CD8-positive, alpha-beta memory T cell (primary cell): ENCODE data around the gene PACSIN2. TPM values are rescaled to one million over a fixed set of nuclear protein-coding genes. Genes with fewer than 3 reads are reported as not detected.

Source experiments
- CTCF ChIA-PET: fragments of 350-600 bp; sonication (Branson Sonifier 250); formaldehyde crosslinking; loops from one replicate; lab custom pipeline; 2021; ENCODE audit warnings: antibody characterized with exemption; lab: Charles Lee
- POLR2A ChIA-PET: fragments of 350-600 bp; sonication (Branson Sonifier 250); formaldehyde crosslinking; loops from one replicate; lab custom pipeline; 2021; ENCODE audit warnings: antibody characterized with exemption; lab: Charles Lee
- DNase-seq, 5 donors: peaks; one replicate each; pipeline versions ENCODE4 v3.0.0 to v3.0.0-alpha.2; 2020 to 2022; ENCODE audit warnings: mixed read lengths in 1 of 5
- H3K27ac ChIP-seq: one replicate; pipeline ENCODE4 v1.7.0; 2013; ENCODE audit warnings: low read depth, mild to moderate bottlenecking, low read length, moderate library complexity
- H3K27me3 ChIP-seq: 2 replicates; pipeline ENCODE4 v1.7.0; 2013; ENCODE audit warnings: low read length, mild to moderate bottlenecking; ENCODE audit not compliant: insufficient read depth, poor library complexity, severe bottlenecking
- H3K36me3 ChIP-seq: 2 replicates; pipeline ENCODE4 v1.7.0; 2013; ENCODE audit warnings: mild to moderate bottlenecking, low read length, moderate library complexity; ENCODE audit not compliant: insufficient read depth
- H3K4me1 ChIP-seq: 2 replicates; pipeline ENCODE4 v1.7.0; 2013; ENCODE audit warnings: mild to moderate bottlenecking, low read length, moderate library complexity; ENCODE audit not compliant: insufficient read depth
- H3K4me3 ChIP-seq: 2 replicates; pipeline ENCODE4 v1.7.0; 2013; ENCODE audit warnings: mild to moderate bottlenecking, low read length
- H3K9me3 ChIP-seq: 2 replicates; pipeline ENCODE4 v1.7.0; 2013; ENCODE audit warnings: mild to moderate bottlenecking, low read length
- H3K27ac Mint-ChIP-seq, 8 donors: one replicate each; pipeline ENCODE4 v1.8.0; 2020 to 2021; ENCODE audit warnings: mixed read lengths in 8 of 8, mild to moderate bottlenecking in 6 of 8, inconsistent platforms in 3 of 8, moderate library complexity in 3 of 8
- H3K27me3 Mint-ChIP-seq, 2 donors: one replicate each; pipeline ENCODE4 v1.8.0; 2020 to 2021; ENCODE audit warnings: mixed read lengths in 2 of 2, mild to moderate bottlenecking in 1 of 2, moderate library complexity in 1 of 2
- H3K36me3 Mint-ChIP-seq, 3 donors: one replicate each; pipeline ENCODE4 v1.8.0; 2020 to 2021; ENCODE audit warnings: mixed read lengths in 3 of 3, inconsistent platforms in 1 of 3, mild to moderate bottlenecking in 1 of 3
- H3K4me1 Mint-ChIP-seq, 3 donors: one replicate each; pipeline ENCODE4 v1.8.0; 2020 to 2021; ENCODE audit warnings: mixed read lengths in 3 of 3, inconsistent platforms in 1 of 3, mild to moderate bottlenecking in 1 of 3
- H3K4me3 Mint-ChIP-seq, 7 donors: one replicate each; pipeline ENCODE4 v1.8.0; 2020 to 2021; ENCODE audit warnings: mixed read lengths in 7 of 7, mild to moderate bottlenecking in 6 of 7, moderate library complexity in 4 of 7, inconsistent platforms in 2 of 7
- H3K9me3 Mint-ChIP-seq, 5 donors: one replicate each; pipeline ENCODE4 v1.8.0; 2020 to 2022; ENCODE audit warnings: mixed read lengths in 5 of 5, mild to moderate bottlenecking in 3 of 5, moderate library complexity in 2 of 5, inconsistent platforms in 1 of 5
- polyA plus RNA-seq: library from polyadenylated mRNA; unstranded; fragments of 300-500 nt; fragmentation: Illumina TruSeq; gene quantifications from one replicate; pipeline ENCODE4 v1.2.3, GENCODE V29; 2021
- total RNA-seq, 2 experiments: library from RNA; stranded (reverse); gene quantifications; one replicate each; pipeline ENCODE4 v1.2.3, GENCODE V29; 2021

Gene PACSIN2, protein sequence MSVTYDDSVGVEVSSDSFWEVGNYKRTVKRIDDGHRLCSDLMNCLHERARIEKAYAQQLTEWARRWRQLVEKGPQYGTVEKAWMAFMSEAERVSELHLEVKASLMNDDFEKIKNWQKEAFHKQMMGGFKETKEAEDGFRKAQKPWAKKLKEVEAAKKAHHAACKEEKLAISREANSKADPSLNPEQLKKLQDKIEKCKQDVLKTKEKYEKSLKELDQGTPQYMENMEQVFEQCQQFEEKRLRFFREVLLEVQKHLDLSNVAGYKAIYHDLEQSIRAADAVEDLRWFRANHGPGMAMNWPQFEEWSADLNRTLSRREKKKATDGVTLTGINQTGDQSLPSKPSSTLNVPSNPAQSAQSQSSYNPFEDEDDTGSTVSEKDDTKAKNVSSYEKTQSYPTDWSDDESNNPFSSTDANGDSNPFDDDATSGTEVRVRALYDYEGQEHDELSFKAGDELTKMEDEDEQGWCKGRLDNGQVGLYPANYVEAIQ
- 10 to 100 TPM; 30.2 to 36.5 TPM for total RNA-seq
- 26.3 TPM for polyA plus RNA-seq

DNA sequence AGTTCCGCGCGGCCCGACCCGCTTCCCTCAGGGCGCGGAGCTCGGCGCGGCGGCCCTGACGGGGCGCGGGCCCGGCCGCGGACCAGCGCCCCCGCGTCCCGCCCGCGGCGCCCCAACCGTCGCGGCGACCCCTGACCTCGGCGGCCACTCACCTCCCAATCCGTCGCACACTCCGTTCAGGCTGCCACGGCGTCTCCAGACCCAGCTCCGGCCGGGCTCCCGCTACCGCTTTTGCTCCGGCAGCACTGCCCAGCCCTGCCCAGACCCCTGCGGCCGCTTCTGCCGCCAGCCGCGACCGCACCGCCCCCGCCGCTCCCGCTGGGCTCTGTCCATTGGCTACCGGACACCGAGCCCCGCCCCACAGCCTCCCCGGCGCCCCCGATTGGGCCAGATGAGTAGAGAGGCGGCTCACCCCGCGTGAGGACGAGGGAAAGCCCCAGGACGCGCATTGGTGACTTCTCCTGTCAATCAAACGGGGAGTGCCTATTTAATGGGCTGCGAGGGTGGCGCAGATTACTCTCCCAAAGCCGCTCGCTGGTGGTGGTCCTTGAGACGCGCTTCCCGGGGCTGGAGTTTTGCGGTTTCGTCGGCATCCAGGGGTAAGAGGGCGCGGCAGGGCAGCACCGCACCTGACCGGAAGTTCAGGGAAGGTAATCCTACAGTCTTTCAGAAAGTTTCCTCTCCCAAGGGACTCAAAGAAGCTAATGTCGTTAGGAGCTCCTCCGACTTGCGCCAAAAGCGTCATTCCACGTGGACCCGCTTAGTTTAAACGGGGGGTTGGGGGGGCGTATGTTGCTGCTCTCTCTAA lies at the start of gene PACSIN2:
PACSIN2 (minus strand) TSS at position 281 of the 808 bp plus-strand sequence. CDS start 103,069 bp downstream, outside the sequence.
- Histone ChIP-seq H3K9me3 (no peaks in the 10 kb centered on the region), H3K27ac (peak within 1 kb of the TSS; percentile 82), H3K4me1 (peaks cover 9% of the 10 kb centered on the region), H3K36me3 (no peaks in the 10 kb centered on the region), H3K27me3 (no peaks in the 10 kb centered on the region), H3K4me3 (peak within 1 kb of the TSS; percentile 91)
- peaks cover 0 to 11% (median 0%) of the 10 kb centered on the region in 3 donors for H3K36me3 Mint-ChIP-seq
- ChIA-PET POLR2A (interaction anchor here (0.9 to 1.6 kb wide), 5 partner anchors 10 to 922 kb away, joined by 3 to 5 read pairs (median 3); partner anchors contain the start of gene ARFGAP3), CTCF (interaction anchor here (1.2 kb wide), 1 partner anchor 147 kb away, joined by 3 read pairs; no protein-coding TSS in a partner anchor)
- peak; percentile 97 to 99 (median 98) for DNase-seq
- peaks cover 25 to 39% (median 31%) of the 10 kb centered on the region in 3 donors for H3K4me1 Mint-ChIP-seq
- H3K4me3 Mint-ChIP-seq: peak within 1 kb of the TSS; percentile 96 to 99 (median 98)
- H3K27ac Mint-ChIP-seq: peak within 1 kb of the TSS; percentile 86 to 99 (median 96)
- H3K27me3 Mint-ChIP-seq: no peaks in the 10 kb centered on the region
- no peaks in the 10 kb centered on the region for H3K9me3 Mint-ChIP-seq

DNA sequence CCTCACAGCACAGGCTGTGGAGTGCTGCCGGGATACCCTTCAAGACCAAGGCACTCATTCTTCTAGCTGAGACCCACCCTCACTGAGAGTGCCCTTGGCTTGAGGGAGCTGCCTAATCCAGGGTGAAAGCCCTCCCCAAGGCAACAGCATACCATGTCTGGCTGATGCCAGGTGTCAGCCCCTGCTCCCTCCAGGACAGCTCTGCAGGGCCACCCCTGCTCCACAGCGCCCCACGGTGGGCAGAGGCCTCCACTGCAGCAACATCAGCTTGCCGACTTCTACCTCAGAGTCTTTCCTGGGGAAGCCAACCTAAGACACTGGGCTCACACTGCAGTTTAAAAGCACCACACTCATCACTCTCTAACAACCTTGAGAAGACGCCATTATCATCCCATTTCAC lies 45.2 kb upstream of the PACSIN2 start:
- peak in 2 of 5 donors; percentile 6 to 14 for DNase-seq
- H3K27ac ChIP-seq: no peak overlapping the region
- no peaks in the 10 kb centered on the region for H3K9me3 Mint-ChIP-seq
- H3K27me3 Mint-ChIP-seq: no peaks in the 10 kb centered on the region
- H3K4me1 Mint-ChIP-seq: no peaks in the 10 kb centered on the region
- ChIA-PET CTCF (interaction anchor here (1.1 kb wide), 1 partner anchor 279 kb away, joined by 4 read pairs; no protein-coding TSS in a partner anchor), POLR2A (no interaction called here)
- no peaks in the 10 kb centered on the region for H3K36me3 ChIP-seq
- no peaks in the 10 kb centered on the region for H3K9me3 ChIP-seq
- H3K27me3 ChIP-seq: no peaks in the 10 kb centered on the region
- peaks cover 10 to 47% (median 23%) of the 10 kb centered on the region in 3 donors for H3K36me3 Mint-ChIP-seq
- H3K27ac Mint-ChIP-seq: no peak overlapping the region
- no peaks in the 10 kb centered on the region for H3K4me1 ChIP-seq
- H3K4me3 Mint-ChIP-seq: no peak overlapping the region
- H3K4me3 ChIP-seq: no peak overlapping the region

DNA sequence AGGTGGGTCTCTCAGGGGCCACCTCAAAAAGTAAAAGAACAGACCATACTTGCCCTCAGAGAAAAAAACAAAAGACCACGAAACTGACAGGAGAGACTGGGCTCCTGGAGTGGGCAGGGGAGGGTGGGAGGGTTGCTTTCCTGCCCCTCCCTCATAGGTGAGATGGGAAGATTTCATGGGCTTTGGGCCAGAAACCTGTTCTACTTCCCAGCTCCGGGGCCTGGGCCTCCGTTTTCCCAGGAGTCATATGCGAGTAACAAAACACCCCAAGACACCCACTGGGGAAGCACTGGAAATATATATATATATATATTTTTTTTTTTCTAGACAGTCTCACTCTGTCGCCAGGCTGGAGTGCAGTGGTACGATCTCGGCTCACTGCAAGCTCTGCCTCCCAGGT lies 42.7 kb upstream of the PACSIN2 start:
- ChIA-PET CTCF (no interaction called here), POLR2A (interaction anchor here (0.7 kb wide), 1 partner anchor 20 kb away, joined by 3 read pairs; no protein-coding TSS in a partner anchor)
- Mint-ChIP-seq H3K9me3 (no peaks in the 10 kb centered on the region), H3K36me3 (peaks cover 3 to 40% (median 14%) of the 10 kb centered on the region in 3 donors), H3K27ac (no peak overlapping the region), H3K4me1 (no peaks in the 10 kb centered on the region), H3K4me3 (no peak overlapping the region), H3K27me3 (no peaks in the 10 kb centered on the region)
- no peak overlapping the region for H3K4me3 ChIP-seq
- no peaks in the 10 kb centered on the region for H3K4me1 ChIP-seq
- DNase-seq: no peak
- no peaks in the 10 kb centered on the region for H3K9me3 ChIP-seq
- no peaks in the 10 kb centered on the region for H3K27me3 ChIP-seq
- no peak overlapping the region for H3K27ac ChIP-seq
- H3K36me3 ChIP-seq: no peaks in the 10 kb centered on the region

DNA sequence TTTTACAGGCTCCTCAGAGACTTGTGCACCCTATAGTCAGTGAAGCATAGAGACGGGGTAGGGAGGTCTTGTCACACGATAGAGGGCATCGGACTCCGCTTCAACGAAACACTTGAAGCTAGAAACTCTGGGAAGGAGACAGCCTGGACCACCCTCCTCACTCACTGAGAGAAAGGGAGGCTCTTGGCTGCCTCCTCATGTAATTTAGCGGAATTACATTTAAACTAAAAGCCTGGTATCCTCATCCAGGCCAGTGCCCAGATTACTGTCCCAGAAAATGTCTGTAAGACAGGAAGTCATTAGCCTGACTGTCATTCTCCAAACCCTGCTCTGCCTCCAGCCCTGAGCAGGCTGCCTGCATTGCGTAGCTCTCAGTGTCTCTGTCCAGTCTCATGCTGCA lies 38.2 kb upstream of the PACSIN2 start:
- H3K4me1 ChIP-seq: no peaks in the 10 kb centered on the region
- no peaks in the 10 kb centered on the region for H3K4me1 Mint-ChIP-seq
- H3K9me3 Mint-ChIP-seq: no peaks in the 10 kb centered on the region
- peaks cover 0 to 33% (median 2%) of the 10 kb centered on the region in 3 donors for H3K36me3 Mint-ChIP-seq
- H3K36me3 ChIP-seq: no peaks in the 10 kb centered on the region
- DNase-seq: no peak
- no peak overlapping the region for H3K4me3 Mint-ChIP-seq
- no peak overlapping the region for H3K27ac ChIP-seq
- POLR2A ChIA-PET: no interaction called here
- H3K9me3 ChIP-seq: no peaks in the 10 kb centered on the region
- H3K27me3 Mint-ChIP-seq: no peaks in the 10 kb centered on the region
- H3K4me3 ChIP-seq: no peak overlapping the region
- no peaks in the 10 kb centered on the region for H3K27me3 ChIP-seq
- CTCF ChIA-PET: no interaction called here
- no peak overlapping the region for H3K27ac Mint-ChIP-seq

DNA sequence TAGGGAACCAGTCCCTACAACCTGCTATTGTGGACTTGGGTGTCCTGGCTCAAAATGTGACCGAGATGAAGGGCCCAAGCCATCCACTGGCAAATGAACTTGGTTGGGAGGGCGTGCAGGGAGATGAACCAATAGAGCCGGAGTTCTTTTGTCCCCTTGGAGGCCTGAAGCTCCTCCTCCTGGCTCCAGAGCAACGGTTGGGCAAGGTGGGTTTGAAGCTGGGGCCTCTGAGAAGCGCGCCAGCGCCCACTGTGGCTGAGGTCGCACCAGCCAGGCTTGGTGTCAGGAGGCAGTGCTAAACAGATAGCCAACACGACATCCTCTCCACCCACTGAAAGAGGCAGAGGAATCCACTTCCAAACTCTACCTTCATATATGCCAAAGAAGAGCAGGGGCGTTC lies 36.0 kb upstream of the PACSIN2 start:
- no peaks in the 10 kb centered on the region for H3K9me3 Mint-ChIP-seq
- CTCF ChIA-PET: no interaction called here

DNA sequence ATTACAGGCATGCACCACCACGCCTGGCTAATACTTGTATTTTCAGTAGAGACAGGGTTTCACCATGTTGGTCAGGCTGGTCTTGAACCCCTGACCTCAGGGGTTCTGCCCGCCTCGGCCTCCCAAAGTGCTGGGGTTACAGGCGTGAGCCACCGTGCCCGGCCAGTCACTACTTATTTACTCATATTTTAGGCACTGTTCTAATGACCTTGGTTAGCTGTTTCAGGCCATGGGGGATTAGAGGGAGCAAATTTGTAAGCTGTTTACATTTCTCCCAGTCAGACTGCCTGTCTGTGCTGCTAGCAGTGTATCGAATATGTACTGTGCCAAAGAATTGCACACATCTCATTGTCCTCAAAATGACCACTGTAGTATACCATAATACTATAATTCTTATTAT lies 32.7 kb upstream of the PACSIN2 start:
- H3K4me3 ChIP-seq: no peak overlapping the region
- Mint-ChIP-seq H3K36me3 (peaks cover 0 to 30% (median 5%) of the 10 kb centered on the region in 3 donors), H3K27ac (no peak overlapping the region), H3K9me3 (no peaks in the 10 kb centered on the region), H3K4me1 (no peaks in the 10 kb centered on the region), H3K27me3 (no peaks in the 10 kb centered on the region), H3K4me3 (no peak overlapping the region)
- DNase-seq: no peak
- H3K36me3 ChIP-seq: no peaks in the 10 kb centered on the region
- H3K27ac ChIP-seq: no peak overlapping the region
- no peaks in the 10 kb centered on the region for H3K9me3 ChIP-seq
- POLR2A ChIA-PET: no interaction called here
- CTCF ChIA-PET: no interaction called here
- H3K27me3 ChIP-seq: no peaks in the 10 kb centered on the region
- H3K4me1 ChIP-seq: no peaks in the 10 kb centered on the region

More for the DNA sequence above, 36.0 kb upstream of the PACSIN2 start:
- H3K36me3 Mint-ChIP-seq: peaks cover 0 to 36% (median 5%) of the 10 kb centered on the region in 3 donors
- POLR2A ChIA-PET: no interaction called here
- Histone ChIP-seq H3K4me1 (no peaks in the 10 kb centered on the region), H3K4me3 (no peak overlapping the region), H3K36me3 (no peaks in the 10 kb centered on the region), H3K9me3 (no peaks in the 10 kb centered on the region), H3K27me3 (no peaks in the 10 kb centered on the region), H3K27ac (no peak overlapping the region)
- H3K27me3 Mint-ChIP-seq: no peaks in the 10 kb centered on the region
- no peak overlapping the region for H3K27ac Mint-ChIP-seq
- DNase-seq: no peak
- H3K4me3 Mint-ChIP-seq: no peak overlapping the region
- no peaks in the 10 kb centered on the region for H3K4me1 Mint-ChIP-seq

DNA sequence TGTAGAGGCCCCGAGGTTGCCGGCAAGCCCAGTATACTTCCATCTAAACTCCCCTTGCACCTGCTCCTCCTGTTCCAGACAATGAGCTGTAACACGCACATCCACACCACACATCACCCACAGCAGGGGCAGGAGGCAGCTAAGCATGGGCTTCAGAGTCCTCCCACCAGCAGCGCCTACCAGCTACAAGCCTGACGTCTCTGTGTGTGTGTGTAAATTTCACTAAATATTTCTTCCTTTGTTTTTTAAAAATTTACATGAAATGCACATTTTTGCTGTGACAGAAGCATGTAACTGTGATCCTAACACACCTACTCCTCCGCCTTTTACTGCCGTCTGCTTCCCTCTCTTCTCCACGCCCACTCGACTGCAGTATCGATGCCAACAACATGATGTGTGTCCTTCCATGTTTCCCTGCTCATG lies 29.4 kb upstream of the PACSIN2 start:
- H3K27me3 Mint-ChIP-seq: no peaks in the 10 kb centered on the region
- Histone ChIP-seq H3K4me3 (no peak overlapping the region), H3K36me3 (no peaks in the 10 kb centered on the region), H3K27me3 (no peaks in the 10 kb centered on the region), H3K9me3 (no peaks in the 10 kb centered on the region), H3K27ac (no peak overlapping the region), H3K4me1 (no peaks in the 10 kb centered on the region)
- no peak for DNase-seq
- H3K36me3 Mint-ChIP-seq: peaks cover 0 to 12% (median 3%) of the 10 kb centered on the region in 3 donors
- H3K4me1 Mint-ChIP-seq: no peaks in the 10 kb centered on the region
- no peak overlapping the region for H3K4me3 Mint-ChIP-seq
- POLR2A ChIA-PET: interaction anchor here (0.6 kb wide), 1 partner anchor 123 kb away, joined by 3 read pairs; no protein-coding TSS in a partner anchor
- CTCF ChIA-PET: interaction anchor here (1.8 kb wide), 1 partner anchor 10 kb away, joined by 8 read pairs; no protein-coding TSS in a partner anchor
- H3K27ac Mint-ChIP-seq: peak overlapping the region in 1 of 8 donors; percentile 47
- H3K9me3 Mint-ChIP-seq: no peaks in the 10 kb centered on the region
